ENCODE measurements around the gene USP46.

Gene USP46

GRCh38 chr4:52551487-52551886 lies 107.6 kb downstream of the USP46 start:
- no peak overlapping the region for H3K4me2 ChIP-seq (ENCODE audit: low read depth, low read length, poor library complexity, severe bottlenecking)
- no peaks in the 10 kb centered on the region for H4K20me1 ChIP-seq (ENCODE audit: insufficient read depth, low read length, poor library complexity, severe bottlenecking)
- no peaks in the 10 kb centered on the region for H3K9me3 ChIP-seq (ENCODE audit: insufficient read depth, low read depth, low read length)
- no peaks in the 10 kb centered on the region for H3K36me3 ChIP-seq (ENCODE audit: insufficient read depth, low read length)
- no peaks in the 10 kb centered on the region for H3K9me2 ChIP-seq (replicated peaks; ENCODE audit: low read depth, low read length)
- no peak overlapping the region for H3K4me3 ChIP-seq (ENCODE audit: low read length, poor library complexity, severe bottlenecking)
- no peak for TF ChIP-seq EZH2phosphoT487 (IDR thresholded peaks at IDR 0.05; ENCODE audit: borderline replicate concordance)
- TF ChIP-seq, protein P1, sequence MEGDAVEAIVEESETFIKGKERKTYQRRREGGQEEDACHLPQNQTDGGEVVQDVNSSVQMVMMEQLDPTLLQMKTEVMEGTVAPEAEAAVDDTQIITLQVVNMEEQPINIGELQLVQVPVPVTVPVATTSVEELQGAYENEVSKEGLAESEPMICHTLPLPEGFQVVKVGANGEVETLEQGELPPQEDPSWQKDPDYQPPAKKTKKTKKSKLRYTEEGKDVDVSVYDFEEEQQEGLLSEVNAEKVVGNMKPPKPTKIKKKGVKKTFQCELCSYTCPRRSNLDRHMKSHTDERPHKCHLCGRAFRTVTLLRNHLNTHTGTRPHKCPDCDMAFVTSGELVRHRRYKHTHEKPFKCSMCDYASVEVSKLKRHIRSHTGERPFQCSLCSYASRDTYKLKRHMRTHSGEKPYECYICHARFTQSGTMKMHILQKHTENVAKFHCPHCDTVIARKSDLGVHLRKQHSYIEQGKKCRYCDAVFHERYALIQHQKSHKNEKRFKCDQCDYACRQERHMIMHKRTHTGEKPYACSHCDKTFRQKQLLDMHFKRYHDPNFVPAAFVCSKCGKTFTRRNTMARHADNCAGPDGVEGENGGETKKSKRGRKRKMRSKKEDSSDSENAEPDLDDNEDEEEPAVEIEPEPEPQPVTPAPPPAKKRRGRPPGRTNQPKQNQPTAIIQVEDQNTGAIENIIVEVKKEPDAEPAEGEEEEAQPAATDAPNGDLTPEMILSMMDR (conservative IDR thresholded peaks at IDR 0.05; ENCODE audit: low read length): no peak
- H3K9ac ChIP-seq (ENCODE audit: low read depth, low read length, poor library complexity, severe bottlenecking): no peak overlapping the region
- no peaks in the 10 kb centered on the region for H3K79me2 ChIP-seq (ENCODE audit: insufficient read depth, low read length)
- H3K4me1 ChIP-seq (ENCODE audit: insufficient read depth, low read length, poor library complexity, severe bottlenecking): no peaks in the 10 kb centered on the region
- H2AFZ ChIP-seq (ENCODE audit: low read length): no peak overlapping the region
- H3K27me3 ChIP-seq (ENCODE audit: insufficient read depth, low read length, poor library complexity, severe bottlenecking): no peaks in the 10 kb centered on the region
- H3F3A ChIP-seq (ENCODE audit: low read depth): no peaks in the 10 kb centered on the region

DNA sequence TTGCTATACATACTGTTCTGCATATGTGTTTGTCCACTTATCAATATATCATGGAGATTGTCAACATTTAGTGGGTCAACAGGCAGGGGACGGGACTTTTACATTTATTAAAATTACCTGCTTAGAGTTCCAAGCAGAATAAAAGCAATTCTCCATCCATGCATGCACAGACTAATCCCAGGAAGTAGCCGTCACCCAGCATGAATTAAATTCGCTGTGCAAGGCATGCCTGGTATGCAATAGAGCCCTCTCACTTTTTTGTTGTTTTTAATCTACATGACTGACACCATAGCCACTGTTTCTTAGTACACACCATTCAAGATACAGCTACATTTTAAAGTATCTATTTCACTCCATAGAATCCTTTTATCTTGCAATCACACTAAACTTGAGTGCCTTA lies 108.9 kb downstream of the USP46 start:
- H3K27me3 ChIP-seq (ENCODE audit: insufficient read depth, low read length, poor library complexity, severe bottlenecking): no peaks in the 10 kb centered on the region
- H3F3A ChIP-seq (ENCODE audit: low read depth): no peaks in the 10 kb centered on the region
- no peak overlapping the region for H3K4me2 ChIP-seq (ENCODE audit: low read depth, low read length, poor library complexity, severe bottlenecking)
- no peaks in the 10 kb centered on the region for H3K4me1 ChIP-seq (ENCODE audit: insufficient read depth, low read length, poor library complexity, severe bottlenecking)
- no peak overlapping the region for H3K9ac ChIP-seq (ENCODE audit: low read depth, low read length, poor library complexity, severe bottlenecking)
- H3K9me3 ChIP-seq (ENCODE audit: insufficient read depth, low read depth, low read length): no peaks in the 10 kb centered on the region
- H3K9me2 ChIP-seq (replicated peaks; ENCODE audit: low read depth, low read length): no peaks in the 10 kb centered on the region
- no peak overlapping the region for H2AFZ ChIP-seq (ENCODE audit: low read length)
- no peaks in the 10 kb centered on the region for H3K79me2 ChIP-seq (ENCODE audit: insufficient read depth, low read length)
- H4K20me1 ChIP-seq (ENCODE audit: insufficient read depth, low read length, poor library complexity, severe bottlenecking): no peaks in the 10 kb centered on the region
- no peaks in the 10 kb centered on the region for H3K36me3 ChIP-seq (ENCODE audit: insufficient read depth, low read length)
- H3K4me3 ChIP-seq (ENCODE audit: low read length, poor library complexity, severe bottlenecking): no peak overlapping the region
- no peak for TF ChIP-seq EZH2phosphoT487 (IDR thresholded peaks at IDR 0.05; ENCODE audit: borderline replicate concordance)
- TF ChIP-seq, protein P1 (conservative IDR thresholded peaks at IDR 0.05; ENCODE audit: low read length): no peak

GRCh38 chr4:52548818-52549570 lies 110.1 kb downstream of the USP46 start:
- Histone ChIP-seq H3K9me2 (replicated peaks; ENCODE audit: low read depth, low read length) (no peaks in the 10 kb centered on the region), H3K4me1 (ENCODE audit: insufficient read depth, low read length, poor library complexity, severe bottlenecking) (no peaks in the 10 kb centered on the region), H3K4me2 (ENCODE audit: low read depth, low read length, poor library complexity, severe bottlenecking) (no peak overlapping the region), H4K20me1 (ENCODE audit: insufficient read depth, low read length, poor library complexity, severe bottlenecking) (no peaks in the 10 kb centered on the region), H3K9ac (ENCODE audit: low read depth, low read length, poor library complexity, severe bottlenecking) (no peak overlapping the region), H2AFZ (ENCODE audit: low read length) (no peak overlapping the region), H3K9me3 (ENCODE audit: insufficient read depth, low read depth, low read length) (no peaks in the 10 kb centered on the region), H3K79me2 (ENCODE audit: insufficient read depth, low read length) (no peaks in the 10 kb centered on the region), H3F3A (ENCODE audit: low read depth) (no peaks in the 10 kb centered on the region), H3K27me3 (ENCODE audit: insufficient read depth, low read length, poor library complexity, severe bottlenecking) (no peaks in the 10 kb centered on the region), H3K4me3 (ENCODE audit: low read length, poor library complexity, severe bottlenecking) (no peak overlapping the region), H3K36me3 (ENCODE audit: insufficient read depth, low read length) (no peaks in the 10 kb centered on the region)
- no peak for TF ChIP-seq EZH2phosphoT487 (IDR thresholded peaks at IDR 0.05; ENCODE audit: borderline replicate concordance)
- TF ChIP-seq, protein P1 (conservative IDR thresholded peaks at IDR 0.05; ENCODE audit: low read length): no peak
